ENCODE measurements around the gene ZNF397.

ZNF397 gene

DNA sequence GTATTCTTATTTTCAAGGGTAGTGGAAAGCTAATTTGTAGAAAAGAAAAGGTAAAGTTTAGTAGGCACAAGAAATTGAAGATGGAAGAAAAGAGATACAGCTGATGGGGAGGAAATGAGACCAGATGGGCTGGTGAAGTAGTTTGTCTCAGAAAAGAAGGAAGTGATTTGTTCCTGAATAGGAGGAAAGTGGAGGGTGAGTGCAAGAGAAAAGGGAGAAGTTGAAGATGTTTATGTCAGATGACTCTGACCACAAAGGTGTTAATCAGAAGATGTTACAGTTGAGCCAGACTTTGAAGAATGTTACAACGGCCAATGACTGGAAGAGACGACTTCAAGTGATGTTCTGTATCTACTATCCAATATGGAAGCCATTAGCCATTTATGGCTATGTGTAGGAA, 28.0 kb downstream of the ZNF397 start:
- ATAC-seq = no peak
- Mint-ChIP-seq H3K27ac (no peak overlapping the region), H3K27me3 (no peaks in the 10 kb centered on the region), H3K4me3 (no peak overlapping the region), H3K9me3 (peaks cover 29 to 31% of the 10 kb centered on the region in 2 donors), H3K4me1 (peaks cover 31% of the 10 kb centered on the region)
- DNase-seq = no peak

DNA sequence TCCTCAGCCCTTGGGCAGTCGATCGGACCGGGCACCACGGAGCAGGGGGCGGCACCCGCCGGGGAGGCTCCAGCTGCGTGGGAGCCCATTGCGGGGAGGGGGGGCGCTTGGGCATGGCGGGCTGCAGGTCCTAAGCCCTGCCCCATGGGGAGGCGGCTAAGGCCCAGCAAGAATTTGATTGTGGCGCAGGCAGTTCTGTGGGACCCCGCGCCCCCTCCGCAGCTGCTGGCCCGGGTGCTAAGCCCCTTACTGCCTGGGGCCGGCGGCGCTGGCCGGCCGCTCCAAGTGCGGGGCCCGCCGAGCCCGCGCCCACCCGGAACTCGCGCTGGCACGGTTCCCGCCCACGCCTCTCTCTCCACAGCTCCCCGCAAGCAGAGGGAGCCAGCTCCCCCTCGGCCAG, 30.8 kb downstream of the ZNF397 start:
- no peak for ATAC-seq
- H3K27me3 Mint-ChIP-seq = no peaks in the 10 kb centered on the region
- peaks cover 24% of the 10 kb centered on the region for H3K4me1 Mint-ChIP-seq
- H3K4me3 Mint-ChIP-seq = no peak overlapping the region
- no peak for DNase-seq
- H3K27ac Mint-ChIP-seq = no peak overlapping the region
- H3K9me3 Mint-ChIP-seq = peaks cover 24 to 32% of the 10 kb centered on the region in 2 donors

DNA sequence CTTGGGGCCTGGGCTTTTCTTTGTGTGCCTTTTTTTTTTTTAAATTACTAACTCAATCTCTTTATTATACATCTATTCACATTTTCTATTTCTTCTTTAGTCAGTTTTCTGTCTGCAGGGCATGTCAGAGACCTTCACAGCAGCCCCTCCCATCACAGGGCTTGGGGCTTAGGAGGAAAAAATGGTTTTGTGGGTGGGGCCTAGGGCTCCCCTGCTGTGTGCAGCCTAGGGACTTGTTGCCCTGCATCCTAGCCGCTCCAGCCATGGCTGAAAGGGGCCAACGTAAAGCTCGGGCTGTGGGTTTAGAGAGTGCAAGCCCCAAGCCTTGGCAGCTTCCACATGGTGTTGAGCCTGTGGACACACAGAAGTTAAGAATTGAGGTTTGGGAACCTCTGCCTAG, 35.4 kb downstream of the ZNF397 start:
- H3K27me3 Mint-ChIP-seq = no peaks in the 10 kb centered on the region
- ATAC-seq = no peak
- peaks cover 17 to 19% of the 10 kb centered on the region in 2 donors for H3K9me3 Mint-ChIP-seq
- no peak overlapping the region for H3K4me3 Mint-ChIP-seq
- H3K27ac Mint-ChIP-seq = no peak overlapping the region
- H3K4me1 Mint-ChIP-seq = peaks cover 14% of the 10 kb centered on the region
- no peak for DNase-seq

DNA sequence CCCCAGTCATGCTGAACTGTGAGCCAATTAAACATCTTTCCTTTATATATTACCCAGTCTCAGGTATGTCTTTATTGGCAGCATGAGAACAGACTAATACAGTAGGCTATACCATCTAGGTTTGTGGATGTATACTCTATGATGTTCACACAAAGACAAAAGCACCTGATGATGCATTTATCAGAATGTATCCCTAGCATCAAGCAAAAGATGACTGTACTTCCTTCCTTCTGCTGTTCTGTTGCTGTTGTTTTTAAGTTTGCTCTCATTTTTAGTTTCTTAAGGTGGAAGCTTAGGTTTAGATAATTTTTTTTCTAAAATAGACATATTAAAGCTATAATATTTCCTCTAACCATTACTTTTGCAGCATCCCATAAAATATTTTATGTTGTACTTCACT, 36.8 kb downstream of the ZNF397 start:
- ATAC-seq (peak; percentile 78), DNase-seq (no peak)
- no peak overlapping the region for H3K4me3 Mint-ChIP-seq
- peaks cover 17 to 19% of the 10 kb centered on the region in 2 donors for H3K9me3 Mint-ChIP-seq
- H3K27me3 Mint-ChIP-seq = no peaks in the 10 kb centered on the region
- H3K4me1 Mint-ChIP-seq = peaks cover 14% of the 10 kb centered on the region
- H3K27ac Mint-ChIP-seq = no peak overlapping the region

DNA sequence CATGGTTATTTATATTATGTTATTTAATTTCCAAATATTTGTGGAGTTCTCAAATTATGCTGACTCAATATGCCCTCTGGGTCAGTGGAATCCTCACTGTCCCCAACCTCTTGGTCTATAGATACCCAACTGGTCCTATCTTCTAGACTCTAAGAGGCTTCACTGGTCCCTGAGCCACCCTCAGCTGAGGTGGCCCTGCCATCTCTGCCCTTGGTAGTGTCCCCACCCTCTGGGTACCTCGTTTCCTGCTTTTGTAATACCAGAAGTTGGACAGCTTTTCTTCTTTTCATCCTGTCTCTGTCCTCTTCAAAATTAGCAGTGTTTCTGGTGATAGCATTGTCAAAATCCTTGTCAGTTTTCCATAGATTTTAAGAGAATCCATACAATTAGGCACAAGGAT, 37.3 kb downstream of the ZNF397 start:
- no peak for DNase-seq
- Mint-ChIP-seq H3K27me3 (no peaks in the 10 kb centered on the region), H3K4me1 (peaks cover 14% of the 10 kb centered on the region), H3K27ac (no peak overlapping the region), H3K9me3 (peaks cover 14 to 15% of the 10 kb centered on the region in 2 donors), H3K4me3 (no peak overlapping the region)
- ATAC-seq = no peak

DNA sequence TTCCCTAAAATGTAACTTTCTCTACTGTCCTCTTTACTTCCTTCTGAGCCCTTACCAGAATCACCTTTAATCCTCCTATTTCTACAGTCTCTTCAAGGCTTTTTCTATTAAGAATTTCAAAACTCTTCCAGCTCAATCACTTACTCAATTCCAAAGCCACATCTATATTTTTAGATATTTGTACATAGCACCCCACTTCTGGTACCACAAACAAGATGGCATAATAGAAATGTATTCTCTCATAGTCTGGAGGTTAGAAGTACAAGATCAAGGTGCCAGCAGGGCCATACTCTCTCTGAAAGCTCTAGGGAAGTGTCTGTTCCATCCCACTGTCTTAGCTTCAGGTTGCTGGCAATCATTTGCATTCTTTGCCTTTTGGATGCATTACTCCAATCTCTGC, 38.1 kb downstream of the ZNF397 start:
- Mint-ChIP-seq H3K27me3 (no peaks in the 10 kb centered on the region), H3K9me3 (peaks cover 11 to 13% of the 10 kb centered on the region in 2 donors), H3K4me3 (no peak overlapping the region), H3K27ac (peak overlapping the region in 1 of 2 donors; percentile 3), H3K4me1 (peaks cover 14% of the 10 kb centered on the region)
- ATAC-seq (no peak), DNase-seq (no peak)

DNA sequence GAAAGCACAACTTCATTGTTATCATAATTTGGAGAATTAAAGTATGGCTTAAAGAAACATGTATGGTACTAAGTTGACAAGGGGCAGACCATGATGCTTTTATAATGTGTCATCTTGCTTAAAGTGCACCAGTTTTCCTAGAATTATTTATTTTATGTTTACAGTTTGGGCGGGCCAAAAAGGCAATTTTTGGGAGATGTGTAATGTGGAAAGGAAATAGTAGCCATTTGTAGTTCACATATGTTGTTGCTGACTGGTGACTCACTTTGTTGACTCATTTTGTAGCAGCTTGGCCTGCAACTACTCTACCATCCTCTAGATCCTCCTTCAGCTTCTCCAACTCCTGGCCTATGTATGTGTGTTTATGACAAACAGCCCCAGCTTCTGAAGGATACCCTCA, 41.5 kb downstream of the ZNF397 start:
- no peak overlapping the region for H3K4me3 Mint-ChIP-seq
- DNase-seq (no peak), ATAC-seq (no peak)
- no peak overlapping the region for H3K27ac Mint-ChIP-seq
- H3K9me3 Mint-ChIP-seq = peaks cover 15 to 22% of the 10 kb centered on the region in 2 donors
- H3K27me3 Mint-ChIP-seq = no peaks in the 10 kb centered on the region
- peaks cover 18% of the 10 kb centered on the region for H3K4me1 Mint-ChIP-seq

DNA sequence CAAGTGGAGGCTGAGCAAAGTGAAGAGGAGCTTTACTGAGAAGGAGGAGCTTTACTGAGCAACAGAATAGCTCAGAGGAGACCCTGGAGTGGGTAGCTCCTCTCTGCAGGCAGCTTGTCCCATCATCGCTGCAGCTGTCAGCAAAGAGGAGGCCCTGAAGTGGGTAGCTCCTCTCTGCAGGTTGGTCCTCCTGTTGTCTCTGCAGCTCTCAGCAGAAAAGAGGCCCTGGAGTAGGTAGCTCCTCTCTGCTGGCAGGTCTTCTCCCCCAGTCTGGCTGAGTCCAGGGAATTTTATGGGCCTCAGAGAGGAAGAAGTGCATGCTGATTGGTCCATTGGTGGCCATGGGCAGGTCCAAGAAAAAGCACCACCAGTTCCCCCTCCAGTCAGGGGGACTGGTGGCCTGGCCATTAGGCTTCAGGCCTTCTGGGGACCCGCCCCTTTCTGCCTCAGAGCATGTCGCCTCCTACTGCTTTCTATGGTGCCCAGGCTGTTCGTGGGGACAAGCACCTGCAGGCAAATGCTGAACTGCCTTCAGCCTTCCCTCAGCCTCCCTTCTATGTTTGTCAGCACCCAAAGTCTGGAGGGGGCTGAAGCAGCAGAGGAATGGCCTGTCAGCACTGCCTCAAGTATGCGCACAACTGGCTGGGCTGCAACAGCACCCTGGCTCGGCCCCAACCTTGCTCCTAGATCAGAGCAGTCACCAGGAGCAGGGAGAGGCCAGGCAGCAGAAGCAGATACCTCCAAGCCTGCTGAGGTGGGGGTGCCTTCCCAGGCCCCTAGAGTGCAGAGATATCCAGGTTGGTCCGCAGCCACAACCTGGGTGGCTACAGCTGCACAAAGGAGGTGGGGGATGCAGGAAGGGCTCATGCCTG, 43.3 kb downstream of the ZNF397 start:
- ATAC-seq (no peak), DNase-seq (no peak)
- peaks cover 22% of the 10 kb centered on the region for H3K4me1 Mint-ChIP-seq
- no peak overlapping the region for H3K4me3 Mint-ChIP-seq
- H3K27me3 Mint-ChIP-seq = no peaks in the 10 kb centered on the region
- peaks cover 13 to 14% of the 10 kb centered on the region in 2 donors for H3K9me3 Mint-ChIP-seq
- H3K27ac Mint-ChIP-seq = no peak overlapping the region

DNA sequence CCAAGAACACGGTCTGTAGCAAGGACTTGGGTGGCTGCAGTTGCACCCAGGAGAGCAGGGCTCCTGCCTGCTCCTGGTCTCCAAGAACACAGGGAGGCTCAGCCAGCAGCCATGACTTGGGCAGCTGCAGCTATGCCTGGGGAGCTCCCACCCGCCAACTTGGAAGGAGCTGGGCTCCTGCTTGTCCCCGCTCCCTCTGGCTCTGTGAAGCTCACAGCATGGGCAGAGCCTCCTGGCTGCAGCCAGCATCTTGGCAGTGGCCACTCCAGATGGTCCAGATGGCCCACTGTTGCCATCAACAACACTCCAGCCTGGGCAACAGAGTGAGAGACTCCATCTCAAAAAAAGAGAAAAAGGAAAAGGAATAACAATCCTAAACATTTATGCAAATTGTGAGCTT, 44.0 kb downstream of the ZNF397 start:
- ATAC-seq = no peak
- no peak overlapping the region for H3K4me3 Mint-ChIP-seq
- H3K27me3 Mint-ChIP-seq = no peaks in the 10 kb centered on the region
- DNase-seq = no peak
- H3K27ac Mint-ChIP-seq = no peak overlapping the region
- peaks cover 24% of the 10 kb centered on the region for H3K4me1 Mint-ChIP-seq
- peaks cover 10 to 11% of the 10 kb centered on the region in 2 donors for H3K9me3 Mint-ChIP-seq

DNA sequence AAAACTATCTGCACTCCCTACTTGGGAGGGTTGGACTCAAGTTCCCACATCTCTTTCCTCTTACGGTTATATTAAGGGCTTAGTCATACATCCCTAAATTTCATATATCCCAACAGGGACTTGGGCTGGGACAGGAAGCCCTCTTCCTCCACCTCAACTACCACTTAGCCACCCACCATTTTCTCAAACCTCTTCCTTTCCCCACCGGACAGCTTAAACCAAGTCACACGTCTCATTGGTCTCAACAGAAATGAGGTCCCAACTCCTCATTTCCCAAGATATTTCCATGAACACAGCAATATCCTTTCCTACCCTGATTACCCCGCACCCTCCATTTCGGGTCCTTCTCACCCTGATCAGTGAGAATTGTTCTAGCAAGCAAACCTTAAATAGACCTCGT, 48.5 kb downstream of the ZNF397 start:
- DNase-seq = no peak
- H3K4me3 Mint-ChIP-seq = peak overlapping the region; percentile 90 to 96
- peaks cover 51% of the 10 kb centered on the region for H3K4me1 Mint-ChIP-seq

DNA sequence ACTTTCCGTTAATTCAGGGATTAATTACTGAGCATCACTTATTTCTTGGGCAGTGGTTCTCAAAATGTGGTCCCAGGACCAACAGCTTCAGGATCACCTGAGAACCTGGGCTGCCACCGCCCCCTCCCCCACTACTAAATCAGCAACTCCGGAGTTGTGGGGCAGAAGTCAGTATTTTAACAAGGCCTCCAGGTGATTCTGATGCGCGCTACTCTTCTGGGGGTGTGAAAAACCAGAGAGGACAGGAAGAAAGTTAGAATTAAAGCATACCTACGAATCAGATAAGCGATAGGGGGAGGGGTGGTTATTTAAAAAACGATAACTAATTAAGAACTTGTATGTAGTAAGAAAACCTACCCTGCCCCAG, 48.9 kb downstream of the ZNF397 start:
- peaks cover 55% of the 10 kb centered on the region for H3K4me1 Mint-ChIP-seq
- peaks cover 5 to 11% of the 10 kb centered on the region in 2 donors for H3K9me3 Mint-ChIP-seq
- H3K27me3 Mint-ChIP-seq = no peaks in the 10 kb centered on the region
- H3K27ac Mint-ChIP-seq = peak overlapping the region; percentile 98
- ATAC-seq (peak; percentile 60), DNase-seq (no peak)
- peak overlapping the region; percentile 90 to 96 for H3K4me3 Mint-ChIP-seq

More for the DNA sequence above, 48.5 kb downstream of the ZNF397 start:
- ATAC-seq = no peak
- peak overlapping the region; percentile 98 for H3K27ac Mint-ChIP-seq
- H3K27me3 Mint-ChIP-seq = no peaks in the 10 kb centered on the region
- H3K9me3 Mint-ChIP-seq = peaks cover 5 to 11% of the 10 kb centered on the region in 2 donors

DNA sequence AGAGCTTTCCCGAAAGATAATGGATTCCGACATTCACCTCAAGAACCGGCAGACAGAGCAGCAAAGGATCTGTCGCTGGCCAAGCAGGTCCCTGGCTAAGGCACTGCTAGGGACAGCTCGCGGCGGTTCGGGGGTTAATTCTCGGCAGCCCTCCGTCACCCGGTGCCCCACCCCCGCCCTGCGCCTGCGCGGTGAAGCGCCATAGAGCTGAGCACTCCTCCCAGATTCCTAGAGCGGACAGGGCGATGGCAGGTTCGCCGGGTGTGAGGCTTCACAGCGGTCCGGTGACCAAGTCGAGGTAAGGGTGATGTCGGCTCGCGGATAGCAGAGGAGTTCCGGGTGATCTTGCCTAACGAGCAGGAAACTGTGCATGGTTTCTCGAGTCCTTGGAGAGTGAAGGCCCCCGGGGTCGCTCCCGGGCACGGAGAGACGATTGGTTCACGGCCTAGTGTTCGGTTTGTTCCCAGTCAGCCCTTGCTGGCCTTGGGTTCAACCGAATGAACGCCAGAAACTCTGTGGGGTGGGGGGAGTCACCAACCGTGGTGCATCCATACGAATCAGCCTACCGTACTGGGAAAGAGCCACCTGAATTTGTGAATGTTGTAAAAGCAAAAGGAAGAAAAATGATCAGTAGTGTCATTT, 49.4 kb downstream of the ZNF397 start, which contains the start of gene ZSCAN30:
ZSCAN30 (minus strand) TSS at position 136 of the 642 bp plus-strand sequence. CDS start 25,877 bp downstream, outside the sequence.
- DNase-seq (peak; percentile 94 to 95), ATAC-seq (peak; percentile 96)
- Mint-ChIP-seq H3K4me1 (peaks cover 60% of the 10 kb centered on the region), H3K27ac (peak within 1 kb of the TSS; percentile 98), H3K27me3 (no peaks in the 10 kb centered on the region), H3K4me3 (peak within 1 kb of the TSS; percentile 90 to 96), H3K9me3 (peaks cover 9 to 11% of the 10 kb centered on the region in 2 donors)

DNA sequence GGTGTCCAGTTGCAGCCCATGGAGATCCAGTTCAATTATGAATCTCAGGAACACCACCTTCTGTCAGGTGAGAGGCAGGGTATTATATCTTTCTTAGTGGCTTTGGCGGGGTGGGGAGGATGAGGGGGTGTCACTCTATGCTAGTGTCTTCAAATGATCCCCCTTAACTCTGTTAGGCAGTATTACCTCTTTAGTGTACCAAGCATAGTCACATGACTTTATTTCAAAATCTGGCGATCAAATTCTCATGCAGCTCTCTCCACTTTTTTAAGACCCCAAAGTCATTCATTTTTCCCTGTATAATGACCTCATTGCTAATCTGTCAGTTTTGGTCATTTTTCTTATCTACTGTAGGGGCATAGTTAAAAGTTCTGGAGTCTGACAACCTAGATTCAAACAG, 50.3 kb downstream of the ZNF397 start:
- H3K4me1 Mint-ChIP-seq = peaks cover 61% of the 10 kb centered on the region

DNA sequence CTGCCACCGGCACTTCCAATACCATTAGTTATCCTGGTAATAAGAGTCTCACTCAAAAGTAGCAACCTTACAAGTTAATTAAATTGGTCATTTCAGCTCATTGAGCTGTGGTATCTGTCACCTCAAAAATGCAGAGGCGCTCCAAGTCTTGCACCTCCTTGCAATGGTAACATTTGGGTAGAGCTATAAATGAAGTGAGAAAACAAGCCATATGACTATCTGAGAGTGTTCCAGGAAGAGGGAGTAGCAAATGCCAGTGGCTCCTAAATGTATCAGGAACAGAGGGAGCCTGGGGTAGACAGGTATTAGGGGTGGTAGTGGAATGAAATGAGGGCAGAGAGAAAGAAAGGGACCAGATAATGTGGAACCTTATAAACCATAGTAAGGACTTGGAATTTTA, 55.2 kb downstream of the ZNF397 start:
- Mint-ChIP-seq H3K27me3 (no peaks in the 10 kb centered on the region), H3K9me3 (peaks cover 23 to 25% of the 10 kb centered on the region in 2 donors), H3K4me1 (peaks cover 34% of the 10 kb centered on the region), H3K27ac (no peak overlapping the region), H3K4me3 (no peak overlapping the region)
- ATAC-seq (no peak), DNase-seq (no peak)

More for the DNA sequence above, 50.3 kb downstream of the ZNF397 start:
- DNase-seq = no peak
- ATAC-seq = no peak
- Mint-ChIP-seq H3K9me3 (peaks cover 7 to 8% of the 10 kb centered on the region in 2 donors), H3K27me3 (no peaks in the 10 kb centered on the region), H3K27ac (peak overlapping the region in 1 of 2 donors; percentile 65), H3K4me3 (peak overlapping the region; percentile 90 to 96)

DNA sequence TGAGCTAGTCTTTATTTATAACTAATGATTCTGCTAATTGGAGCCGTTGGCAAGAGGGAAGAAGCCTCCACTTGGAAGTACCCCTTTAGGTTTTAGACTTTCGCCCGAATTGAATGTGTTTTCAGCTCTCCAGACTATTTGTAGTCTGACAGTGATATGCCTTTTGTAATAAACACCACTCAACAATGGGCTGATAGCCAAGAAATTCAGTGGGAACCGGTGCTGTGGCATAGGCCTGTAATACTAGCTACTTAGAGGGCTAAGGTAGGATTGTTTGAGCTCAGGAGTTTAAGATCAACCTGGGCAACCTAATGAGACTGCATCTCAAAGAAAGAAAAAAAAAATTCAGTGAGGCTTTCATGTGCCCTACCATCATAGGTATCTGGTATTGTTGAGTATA, 62.8 kb downstream of the ZNF397 start:
- Mint-ChIP-seq H3K4me1 (no peaks in the 10 kb centered on the region), H3K4me3 (no peak overlapping the region), H3K27me3 (no peaks in the 10 kb centered on the region), H3K9me3 (peaks cover 39 to 54% of the 10 kb centered on the region in 2 donors), H3K27ac (no peak overlapping the region)
- DNase-seq = no peak
- ATAC-seq = no peak
